Measurements from ENCODE around the gene SIKE1.
A peak's percentile ranks its signal among the peaks of the same experiment; 100 is the strongest.
"Not testable (repeated sequence)": the region's sequence is repeated elsewhere in the genome, so short reads cannot be mapped to it uniquely, and the experiment has no call there.

The SIKE1 gene

GRCh38 chr1:114780344-114781226 lies at the start of gene SIKE1:
Gene SIKE1 (minus strand): TSS chr1:114780685. CDS start chr1:114780607, 78 bp downstream.
- DNase-seq = peak; percentile 33 to 96 (median 82)

GRCh38 chr1:114830075-114830474 lies 49.6 kb upstream of the SIKE1 start:
- DNase-seq = not testable (repeated sequence)

- no peak for DNase-seq
These were observed 47.8 kb upstream of the SIKE1 start for GRCh38 chr1:114828251-114828650.

- DNase-seq = no peak
These were observed 41.5 kb upstream of the SIKE1 start for GRCh38 chr1:114821978-114822377.

GRCh38 chr1:114820392-114820791 lies 39.9 kb upstream of the SIKE1 start:
- no peak for DNase-seq

GRCh38 chr1:114819869-114820268 lies 39.4 kb upstream of the SIKE1 start:
- DNase-seq = no peak

GRCh38 chr1:114804449-114804848 lies 24.0 kb upstream of the SIKE1 start:
- not testable (repeated sequence) for DNase-seq

GRCh38 chr1:114803001-114803400 lies 22.5 kb upstream of the SIKE1 start:
- no peak for DNase-seq

- no peak for DNase-seq
These were observed 13.6 kb upstream of the SIKE1 start for GRCh38 chr1:114794038-114794437.

- not testable (repeated sequence) for DNase-seq
These were observed 10.1 kb upstream of the SIKE1 start for GRCh38 chr1:114790581-114790980.

- DNase-seq = not testable (repeated sequence)
These were observed 6.0 kb upstream of the SIKE1 start for GRCh38 chr1:114786440-114786839.

GRCh38 chr1:114782476-114782875 lies 2.0 kb upstream of the SIKE1 start:
- DNase-seq = no peak

GRCh38 chr1:114779722-114780121 lies 763 bp downstream of the SIKE1 start:
- DNase-seq = no peak

- not testable (repeated sequence) for DNase-seq
These were observed 3.8 kb downstream of the SIKE1 start for GRCh38 chr1:114776726-114777125.

GRCh38 chr1:114771992-114772391 lies 8.5 kb downstream of the SIKE1 start:
- no peak for DNase-seq

- DNase-seq = no peak
These were observed 9.5 kb downstream of the SIKE1 start for GRCh38 chr1:114770989-114771388.

- DNase-seq = no peak
These were observed 15.8 kb downstream of the SIKE1 start for GRCh38 chr1:114764689-114765088.

GRCh38 chr1:114758256-114758832 lies 22.1 kb downstream of the SIKE1 start:
- no peak for DNase-seq

- peak; percentile 48 to 95 (median 91) for DNase-seq
These were observed 22.8 kb downstream of the SIKE1 start, which contains the start of gene CSDE1 for GRCh38 chr1:114757455-114758255. Gene CSDE1 (minus strand): TSS chr1:114757984. CDS start chr1:114739890, 18,094 bp downstream.

- peak in 1 of 14 donors; percentile 17 for DNase-seq
These were observed 23.5 kb downstream of the SIKE1 start for GRCh38 chr1:114756949-114757454.

GRCh38 chr1:114756009-114756892 lies 24.2 kb downstream of the SIKE1 start:
- DNase-seq = no peak

Data from C1 segment of cervical spinal cord (tissue), 14 donors.